ENCODE results near the gene NPW. TPM values are rescaled to one million over a fixed set of nuclear protein-coding genes. Genes with fewer than 3 reads are reported as not detected.

The NPW gene
- total and polyA plus RNA-seq, 11 donors = 0.19 to 0.69 TPM; not detected in 9

- intact Hi-C loops (cut with DNase I) = no loop called here
- WGBS, 4 donors = 61 to 71% (median 64%) methylated on average over 5 of the region's 5 CpGs
- ATAC-seq (no peak), DNase-seq (no peak)
- Histone ChIP-seq H3K9me3 (no peaks in the 10 kb centered on the region), H3K4me1 (peaks cover 3 to 43% (median 20%) of the 10 kb centered on the region in 12 donors), H3K27ac (no peak overlapping the region), H3K4me3 (no peak overlapping the region), H3K36me3 (peaks cover 3 to 38% (median 26%) of the 10 kb centered on the region in 9 donors), H3K27me3 (peaks cover 7 to 57% (median 36%) of the 10 kb centered on the region in 9 donors)
- TF ChIP-seq, protein P1, sequence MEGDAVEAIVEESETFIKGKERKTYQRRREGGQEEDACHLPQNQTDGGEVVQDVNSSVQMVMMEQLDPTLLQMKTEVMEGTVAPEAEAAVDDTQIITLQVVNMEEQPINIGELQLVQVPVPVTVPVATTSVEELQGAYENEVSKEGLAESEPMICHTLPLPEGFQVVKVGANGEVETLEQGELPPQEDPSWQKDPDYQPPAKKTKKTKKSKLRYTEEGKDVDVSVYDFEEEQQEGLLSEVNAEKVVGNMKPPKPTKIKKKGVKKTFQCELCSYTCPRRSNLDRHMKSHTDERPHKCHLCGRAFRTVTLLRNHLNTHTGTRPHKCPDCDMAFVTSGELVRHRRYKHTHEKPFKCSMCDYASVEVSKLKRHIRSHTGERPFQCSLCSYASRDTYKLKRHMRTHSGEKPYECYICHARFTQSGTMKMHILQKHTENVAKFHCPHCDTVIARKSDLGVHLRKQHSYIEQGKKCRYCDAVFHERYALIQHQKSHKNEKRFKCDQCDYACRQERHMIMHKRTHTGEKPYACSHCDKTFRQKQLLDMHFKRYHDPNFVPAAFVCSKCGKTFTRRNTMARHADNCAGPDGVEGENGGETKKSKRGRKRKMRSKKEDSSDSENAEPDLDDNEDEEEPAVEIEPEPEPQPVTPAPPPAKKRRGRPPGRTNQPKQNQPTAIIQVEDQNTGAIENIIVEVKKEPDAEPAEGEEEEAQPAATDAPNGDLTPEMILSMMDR (IDR thresholded peaks at IDR 0.05) = no peak
- TF ChIP-seq POLR2A (IDR thresholded peaks at IDR 0.05) = no peak
Measured at GRCh38 chr16:1982013-1982433, 37.6 kb upstream of the NPW start.

- H3K9me3 ChIP-seq = no peaks in the 10 kb centered on the region
- ATAC-seq (no peak), DNase-seq (no peak)
- peak overlapping the region; percentile 59 to 98 (median 86) for H3K4me3 ChIP-seq
- peaks cover 3 to 43% (median 20%) of the 10 kb centered on the region in 12 donors for H3K4me1 ChIP-seq
- peak overlapping the region; percentile 25 to 88 (median 80) for H3K27ac ChIP-seq
- TF ChIP-seq, protein P1 (IDR thresholded peaks at IDR 0.05) = no peak
- TF ChIP-seq POLR2A (IDR thresholded peaks at IDR 0.05) = no peak
- H3K27me3 ChIP-seq = peaks cover 7 to 51% (median 28%) of the 10 kb centered on the region in 9 donors
- peaks cover 0 to 28% (median 17%) of the 10 kb centered on the region in 9 donors for H3K36me3 ChIP-seq
- intact Hi-C loops (cut with DNase I) = no loop called here
- WGBS, 4 donors = 22 to 47% (median 26%) methylated on average over 14 to 19 of the region's 19 CpGs
Measured at GRCh38 chr16:1982991-1983543, 36.5 kb upstream of the NPW start.

DNA sequence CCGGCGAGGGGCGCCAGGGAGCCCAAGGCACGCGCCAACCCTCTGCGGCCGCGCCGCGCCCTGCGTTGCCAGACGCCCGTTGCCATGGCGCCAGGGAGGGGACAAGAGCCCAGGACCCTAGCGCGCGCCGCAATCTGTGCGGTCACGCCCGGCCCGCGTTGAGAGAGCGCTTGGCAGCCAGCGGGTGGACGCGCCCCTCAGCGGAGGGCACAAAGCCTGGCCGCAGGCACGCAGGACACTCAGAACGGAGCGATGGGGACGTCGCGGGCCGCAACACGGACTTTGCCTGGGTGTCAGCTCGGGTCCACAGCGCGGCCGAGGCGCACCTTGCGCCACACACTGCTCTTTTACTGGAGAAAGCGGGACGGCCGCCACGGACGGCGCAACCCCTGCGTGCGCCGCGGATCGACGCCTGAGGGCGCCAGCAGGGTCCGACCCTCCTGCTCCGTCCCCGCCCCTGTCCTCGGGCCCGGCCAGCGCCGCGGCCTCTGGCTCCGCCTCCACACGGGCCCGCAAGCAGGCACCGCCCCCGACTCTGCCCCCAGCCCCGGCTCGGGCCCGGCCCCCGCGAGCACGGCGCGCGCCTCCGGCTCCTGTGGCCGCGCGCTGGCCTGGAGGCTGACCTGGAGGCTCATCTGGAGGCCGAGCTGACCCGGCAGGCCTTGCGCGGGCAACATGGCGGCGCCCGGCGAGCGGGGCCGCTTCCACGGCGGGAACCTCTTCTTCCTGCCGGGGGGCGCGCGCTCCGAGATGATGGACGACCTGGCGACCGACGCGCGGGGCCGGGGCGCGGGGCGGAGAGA, 35.8 kb upstream of the NPW start, which contains the start of gene GFER:
Gene GFER, plus strand, starts transcription at position 650 of the 803 bp plus-strand sequence. Its CDS starts 26 bp downstream, at position 676.
- TF ChIP-seq, protein P1 (IDR thresholded peaks at IDR 0.05) = peak in 10 of 12 donors; percentile 6 to 73 (median 48)
- TF ChIP-seq POLR2A (IDR thresholded peaks at IDR 0.05) = peak in 1 of 2 donors; percentile 74
- ATAC-seq = peak; percentile 91 to 96 (median 95)
- intact Hi-C loops (cut with DNase I) = loop anchor here in 1 of 10 donors (2.0 kb wide), 1 partner anchor 25 kb away; the partner anchor contains the start of gene ZNF598
- H3K27ac ChIP-seq = peak within 1 kb of the TSS; percentile 25 to 88 (median 80)
- H3K36me3 ChIP-seq = peaks cover 0 to 21% (median 13%) of the 10 kb centered on the region in 9 donors
- peak; percentile 92 to 95 (median 93) for DNase-seq
- no peaks in the 10 kb centered on the region for H3K9me3 ChIP-seq
- H3K4me3 ChIP-seq = peak within 1 kb of the TSS; percentile 59 to 98 (median 86)
- H3K4me1 ChIP-seq = peaks cover 3 to 43% (median 20%) of the 10 kb centered on the region in 12 donors
- WGBS, 4 donors = 0% methylated on average over 30 to 109 of the region's 109 CpGs; no CpG with 5 or more reads in 1 of the 4 donors
- H3K27me3 ChIP-seq = peaks cover 9 to 51% (median 26%) of the 10 kb centered on the region in 9 donors

All from heart left ventricle (tissue), 16 donors.